ENCODE measurements around the gene HOXD9. TPM values are rescaled to one million over a fixed set of nuclear protein-coding genes. Genes with fewer than 3 reads are reported as not detected.

HOXD9 gene
- polyA plus RNA-seq, 1 experiment = not detected

DNA sequence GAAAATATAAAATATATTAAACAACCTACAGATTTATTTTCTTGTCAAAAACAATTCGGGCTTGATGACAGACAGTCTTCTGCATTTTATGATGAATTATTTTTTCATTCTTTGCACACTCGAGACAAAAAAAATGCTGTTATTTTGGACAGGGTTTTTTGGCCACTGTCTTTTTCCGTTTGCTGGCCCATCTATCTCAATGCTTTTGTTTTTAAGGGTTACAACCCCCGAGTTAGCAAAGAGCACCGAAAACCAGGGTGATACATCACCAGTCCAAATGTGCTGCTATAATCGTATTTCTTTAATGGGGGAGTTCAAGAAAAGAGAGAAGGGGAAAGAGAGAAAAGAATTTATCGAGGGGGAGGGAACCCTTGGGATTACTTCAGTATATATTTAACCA lies 46.5 kb upstream of the HOXD9 start:
- Histone ChIP-seq H3K27ac (ENCODE audit: low read depth, low read length) (no peak overlapping the region), H3K4me3 (ENCODE audit: low read depth, low read length) (no peak overlapping the region), H3K9me3 (ENCODE audit: control insufficient read depth, insufficient read depth, low read length) (peaks cover 6% of the 10 kb centered on the region), H3K27me3 (ENCODE audit: control insufficient read depth, insufficient read depth, low read length) (peaks cover 86% of the 10 kb centered on the region)
- DNase-seq (ENCODE audit: low read depth, low spot score) = no peak
- ChIA-PET POLR2A (no interaction called here), CTCF (interaction anchor here (2.1 kb wide), 1 partner anchor 12 kb away, joined by 8 read pairs; no protein-coding TSS in a partner anchor)
- TF ChIP-seq, protein P1, sequence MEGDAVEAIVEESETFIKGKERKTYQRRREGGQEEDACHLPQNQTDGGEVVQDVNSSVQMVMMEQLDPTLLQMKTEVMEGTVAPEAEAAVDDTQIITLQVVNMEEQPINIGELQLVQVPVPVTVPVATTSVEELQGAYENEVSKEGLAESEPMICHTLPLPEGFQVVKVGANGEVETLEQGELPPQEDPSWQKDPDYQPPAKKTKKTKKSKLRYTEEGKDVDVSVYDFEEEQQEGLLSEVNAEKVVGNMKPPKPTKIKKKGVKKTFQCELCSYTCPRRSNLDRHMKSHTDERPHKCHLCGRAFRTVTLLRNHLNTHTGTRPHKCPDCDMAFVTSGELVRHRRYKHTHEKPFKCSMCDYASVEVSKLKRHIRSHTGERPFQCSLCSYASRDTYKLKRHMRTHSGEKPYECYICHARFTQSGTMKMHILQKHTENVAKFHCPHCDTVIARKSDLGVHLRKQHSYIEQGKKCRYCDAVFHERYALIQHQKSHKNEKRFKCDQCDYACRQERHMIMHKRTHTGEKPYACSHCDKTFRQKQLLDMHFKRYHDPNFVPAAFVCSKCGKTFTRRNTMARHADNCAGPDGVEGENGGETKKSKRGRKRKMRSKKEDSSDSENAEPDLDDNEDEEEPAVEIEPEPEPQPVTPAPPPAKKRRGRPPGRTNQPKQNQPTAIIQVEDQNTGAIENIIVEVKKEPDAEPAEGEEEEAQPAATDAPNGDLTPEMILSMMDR (IDR thresholded peaks at IDR 0.05; ENCODE audit: low read depth, low read length) = no peak

DNA sequence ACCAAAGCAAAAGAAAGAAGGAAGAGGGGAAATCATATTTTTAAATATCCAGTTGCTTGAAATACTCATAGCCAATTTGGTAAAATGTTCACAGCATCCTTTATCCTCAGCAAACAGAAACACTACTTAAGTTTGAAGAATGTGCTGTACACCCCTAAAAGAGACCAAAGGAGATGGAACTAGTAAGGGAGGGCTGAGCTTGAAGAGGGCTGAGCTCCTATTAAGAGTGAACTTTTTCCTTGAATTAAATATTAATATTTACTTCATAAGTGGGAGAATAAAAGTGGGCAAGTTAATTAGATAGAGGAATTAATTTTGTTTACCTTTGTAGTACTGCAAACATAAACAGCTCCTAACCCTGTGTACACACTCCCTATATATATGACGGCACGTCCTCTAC lies 45.7 kb upstream of the HOXD9 start:
- TF ChIP-seq, protein P1 (IDR thresholded peaks at IDR 0.05; ENCODE audit: low read depth, low read length) = no peak
- POLR2A ChIA-PET = no interaction called here
- CTCF ChIA-PET = interaction anchor here (0.8 to 2.1 kb wide), 3 partner anchors 11 to 662 kb away, joined by 3 to 8 read pairs (median 3); no protein-coding TSS in a partner anchor
- no peak for DNase-seq (ENCODE audit: low read depth, low spot score)
- Histone ChIP-seq H3K27me3 (ENCODE audit: control insufficient read depth, insufficient read depth, low read length) (peaks cover 86% of the 10 kb centered on the region), H3K9me3 (ENCODE audit: control insufficient read depth, insufficient read depth, low read length) (peaks cover 11% of the 10 kb centered on the region), H3K27ac (ENCODE audit: low read depth, low read length) (no peak overlapping the region), H3K4me3 (ENCODE audit: low read depth, low read length) (no peak overlapping the region)

DNA sequence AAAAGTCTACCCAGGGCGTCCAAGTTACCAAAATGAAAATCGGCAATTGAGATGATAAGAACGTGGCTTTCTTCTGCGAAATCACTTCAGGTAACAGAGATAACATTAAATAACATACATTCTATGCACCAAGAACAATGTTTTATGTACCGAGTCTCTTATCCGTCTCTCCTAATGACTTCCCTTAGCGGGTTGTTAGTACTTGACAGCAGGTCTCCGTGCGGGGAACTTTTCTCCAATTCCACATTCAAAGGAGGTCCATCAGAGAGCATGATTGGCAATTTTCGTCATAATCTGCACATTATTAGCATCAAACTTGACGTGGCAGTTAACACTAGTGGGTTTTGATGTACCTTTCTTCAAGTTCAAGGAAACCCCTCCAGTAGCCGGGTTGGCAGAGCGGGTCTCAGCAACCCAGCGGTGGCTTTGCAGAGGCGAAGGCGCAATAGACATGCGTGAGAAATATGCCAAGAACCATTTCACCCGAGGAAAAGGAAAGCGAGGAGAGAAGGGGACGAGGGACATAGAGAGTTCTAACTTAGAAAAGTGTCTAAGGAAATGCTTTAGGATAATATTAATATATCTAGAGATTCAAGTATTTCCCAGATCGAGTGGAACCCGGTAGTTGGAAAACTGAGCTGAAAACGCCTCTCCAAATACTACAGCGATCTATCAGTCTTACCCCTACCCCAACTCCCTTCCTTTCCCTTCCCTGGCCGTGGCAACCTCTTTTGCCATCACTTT lies 43.8 kb upstream of the HOXD9 start:
- peaks cover 28% of the 10 kb centered on the region for H3K9me3 ChIP-seq (ENCODE audit: control insufficient read depth, insufficient read depth, low read length)
- no peak overlapping the region for H3K4me3 ChIP-seq (ENCODE audit: low read depth, low read length)
- DNase-seq (ENCODE audit: low read depth, low spot score) = no peak
- POLR2A ChIA-PET = no interaction called here
- no peak overlapping the region for H3K27ac ChIP-seq (ENCODE audit: low read depth, low read length)
- peaks cover 86% of the 10 kb centered on the region for H3K27me3 ChIP-seq (ENCODE audit: control insufficient read depth, insufficient read depth, low read length)
- CTCF ChIA-PET = interaction anchor here (1.0 to 3.2 kb wide), 2 partner anchors 50 to 390 kb away, joined by 3 to 22 read pairs; no protein-coding TSS in a partner anchor
- TF ChIP-seq, protein P1 (IDR thresholded peaks at IDR 0.05; ENCODE audit: low read depth, low read length) = no peak

DNA sequence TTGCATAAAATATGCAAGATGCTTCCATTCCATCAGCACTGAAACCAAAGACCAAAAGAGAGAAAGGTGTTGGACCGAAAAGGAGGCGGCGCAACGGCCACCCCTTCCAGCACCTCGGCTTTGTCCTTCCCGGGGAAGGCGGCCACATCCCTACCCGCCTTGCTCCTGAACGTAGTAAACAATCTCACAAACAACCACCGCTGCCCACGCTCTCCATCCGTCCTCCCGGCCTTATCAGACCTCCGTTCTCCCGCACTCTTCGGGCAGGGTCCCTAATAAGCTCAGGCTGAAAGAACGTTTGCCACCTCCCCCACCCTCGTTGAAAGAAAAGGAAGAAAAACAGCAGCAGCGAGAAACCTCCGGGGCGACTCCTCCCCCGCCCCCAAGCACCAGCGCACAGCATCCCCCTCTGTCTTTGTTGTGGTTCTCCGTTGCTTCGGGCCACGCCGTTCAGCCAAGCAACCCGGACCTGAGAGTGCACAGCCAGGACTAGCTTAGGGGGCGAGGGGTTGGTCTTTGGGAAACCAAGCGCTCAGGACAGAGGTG lies 43.2 kb upstream of the HOXD9 start:
- Histone ChIP-seq H3K9me3 (ENCODE audit: control insufficient read depth, insufficient read depth, low read length) (peaks cover 28% of the 10 kb centered on the region), H3K27ac (ENCODE audit: low read depth, low read length) (no peak overlapping the region), H3K4me3 (ENCODE audit: low read depth, low read length) (no peak overlapping the region), H3K27me3 (ENCODE audit: control insufficient read depth, insufficient read depth, low read length) (peaks cover 89% of the 10 kb centered on the region)
- ChIA-PET POLR2A (no interaction called here), CTCF (interaction anchor here (0.7 to 3.2 kb wide), 4 partner anchors 51 to 390 kb away, joined by 3 to 22 read pairs (median 4); no protein-coding TSS in a partner anchor)
- TF ChIP-seq, protein P1 (IDR thresholded peaks at IDR 0.05; ENCODE audit: low read depth, low read length) = no peak
- no peak for DNase-seq (ENCODE audit: low read depth, low spot score)

All from AG04450 (cell line).